HEK293T (cell line): Measurements from ENCODE around the gene ARMC12.

ENCODE experiments used
- BHLHE40 ChIP-seq: fragments of 450-650 bp; IDR thresholded peaks from 2 replicates; pipeline ENCODE4 v1.6.1; 2016; ENCODE audit warnings: mild to moderate bottlenecking, moderate library complexity, borderline replicate concordance
- CTBP1 ChIP-seq: fragments of 450-650 bp; IDR thresholded peaks from 2 replicates; pipeline ENCODE4 v1.6.1; 2016; ENCODE audit warnings: borderline replicate concordance
- FOXA1 ChIP-seq: fragments of 450-650 bp; IDR thresholded peaks from 2 replicates; pipeline ENCODE4 v1.6.1; 2016; ENCODE audit warnings: mild to moderate bottlenecking
- FOXK2 ChIP-seq: fragments of 450-650 bp; IDR thresholded peaks from 2 replicates; pipeline ENCODE4 v1.6.1; 2016; ENCODE audit warnings: mild to moderate bottlenecking
- TARDBP ChIP-seq: fragments of 450-650 bp; IDR thresholded peaks from 2 replicates; pipeline ENCODE4 v1.6.1; 2016
- TF ChIP-seq, protein P1 (sequence below): fragments of 450-650 bp; IDR thresholded peaks from 2 replicates; pipeline ENCODE4 v1.6.1; 2016

DNA sequence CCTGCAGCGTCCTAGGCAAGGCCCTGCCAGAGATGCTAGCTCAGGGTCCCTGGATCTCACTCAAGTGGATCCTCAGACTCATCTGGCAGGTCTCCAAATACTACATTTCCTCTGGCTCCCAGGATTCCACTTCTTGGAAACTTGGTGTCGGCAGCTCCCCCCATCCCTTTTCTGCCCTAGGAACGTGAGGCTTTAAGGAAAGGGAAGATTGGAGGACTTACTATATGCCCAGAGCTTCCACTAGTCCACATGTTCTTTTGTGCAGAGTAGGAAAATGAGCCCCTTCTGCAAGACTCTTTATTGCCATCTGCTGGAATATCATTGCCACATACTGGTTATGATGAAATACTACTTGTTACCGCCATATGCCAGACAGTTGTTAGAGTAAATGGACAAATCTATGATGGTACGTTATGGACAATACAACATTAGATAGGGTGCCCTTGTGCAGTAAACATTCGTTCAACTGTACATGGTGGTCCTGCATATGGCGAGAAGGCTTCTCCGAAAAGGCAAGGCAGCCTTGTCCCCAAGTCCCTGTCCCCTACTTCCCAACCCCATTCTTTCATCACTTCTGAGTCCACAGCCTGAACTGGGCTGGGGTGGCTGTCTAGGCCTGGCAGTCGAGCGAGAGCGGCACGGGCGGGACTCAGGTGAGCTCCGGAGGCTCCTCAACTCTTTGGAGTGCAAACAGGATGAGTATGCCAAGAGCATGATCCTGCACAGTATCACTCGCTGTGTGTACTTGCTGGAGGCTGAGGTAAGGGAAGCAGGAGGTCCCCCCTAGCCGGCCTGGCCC is 780 bp downstream of the ARMC12 start:
- no peak for TF ChIP-seq CTBP1
- no peak for TF ChIP-seq FOXA1
- no peak for TF ChIP-seq TARDBP
- TF ChIP-seq BHLHE40 = no peak
- TF ChIP-seq, protein P1, sequence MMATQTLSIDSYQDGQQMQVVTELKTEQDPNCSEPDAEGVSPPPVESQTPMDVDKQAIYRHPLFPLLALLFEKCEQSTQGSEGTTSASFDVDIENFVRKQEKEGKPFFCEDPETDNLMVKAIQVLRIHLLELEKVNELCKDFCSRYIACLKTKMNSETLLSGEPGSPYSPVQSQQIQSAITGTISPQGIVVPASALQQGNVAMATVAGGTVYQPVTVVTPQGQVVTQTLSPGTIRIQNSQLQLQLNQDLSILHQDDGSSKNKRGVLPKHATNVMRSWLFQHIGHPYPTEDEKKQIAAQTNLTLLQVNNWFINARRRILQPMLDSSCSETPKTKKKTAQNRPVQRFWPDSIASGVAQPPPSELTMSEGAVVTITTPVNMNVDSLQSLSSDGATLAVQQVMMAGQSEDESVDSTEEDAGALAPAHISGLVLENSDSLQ = no peak
- no peak for TF ChIP-seq FOXK2
